AML-193 (cell line): ENCODE results near the gene LCN10.

ENCODE experiments used
- DNase-seq, 2 experiments: peaks; one replicate each; lab custom pipeline; 2025; lab: John Stamatoyannopoulos, UW

Gene LCN10

GRCh38 chr9:136754626-136755301, 12.0 kb upstream of the LCN10 start:
- no peak for DNase-seq

DNA sequence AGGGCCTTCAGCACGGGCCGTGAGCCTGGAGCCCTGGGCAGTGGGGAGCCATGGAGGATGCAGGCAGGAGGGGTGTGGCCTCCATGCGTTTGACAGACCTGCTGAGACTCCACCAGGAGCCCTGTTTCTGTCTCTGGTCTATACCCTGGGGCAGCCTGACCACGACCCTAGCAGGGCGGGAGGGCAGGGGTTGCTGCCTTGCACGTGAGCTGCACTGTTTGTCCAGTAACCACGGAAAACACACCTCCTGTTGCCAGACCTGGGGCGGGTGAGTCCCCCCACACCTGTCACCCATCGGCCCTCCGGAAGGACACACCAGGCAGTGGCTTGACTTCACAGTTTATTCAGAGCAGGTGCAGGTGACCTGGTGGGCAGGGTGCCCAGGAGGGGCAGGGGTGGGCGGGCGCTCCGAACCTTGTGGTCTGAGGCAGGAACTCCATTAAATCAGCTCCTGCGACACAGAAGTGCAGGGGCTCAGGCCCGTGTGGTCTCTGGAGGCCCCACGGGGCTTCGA, 11.4 kb upstream of the LCN10 start:
- DNase-seq: no peak

DNA sequence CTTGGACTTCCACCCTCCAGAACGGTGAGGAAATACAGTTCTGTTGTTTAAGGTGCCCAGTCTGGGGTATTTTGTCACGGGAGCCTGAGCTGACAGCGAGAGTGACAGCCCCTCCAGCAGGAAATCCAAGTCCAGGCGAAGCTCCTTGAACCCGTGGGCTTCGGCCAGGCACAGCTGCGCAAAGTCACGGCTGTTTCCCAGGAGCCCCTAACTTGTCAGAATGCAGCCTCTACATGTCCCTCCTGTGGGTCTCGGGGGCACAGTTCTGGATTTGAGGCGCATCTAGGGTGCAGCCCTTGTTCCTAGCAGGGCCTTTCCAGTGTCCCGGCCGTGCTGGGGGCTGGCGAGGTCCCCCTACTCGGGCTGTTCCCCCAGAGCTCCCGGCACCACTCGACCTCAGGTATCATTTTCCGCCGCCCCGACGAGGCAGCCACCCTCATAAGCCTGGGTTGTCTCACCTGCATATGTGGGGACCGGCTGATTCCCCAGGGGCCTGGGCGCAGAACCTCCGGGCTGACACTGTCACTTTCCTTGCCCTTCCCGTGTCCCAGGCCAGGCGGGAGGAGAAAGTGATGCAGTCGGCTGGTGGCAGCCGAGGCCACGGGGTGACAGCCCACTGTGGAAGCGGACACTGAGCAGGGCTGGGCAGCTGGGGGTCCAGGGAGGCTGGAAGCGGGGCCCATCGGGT, 10.8 kb upstream of the LCN10 start:
- no peak for DNase-seq

GRCh38 chr9:136751814-136752213, 9.1 kb upstream of the LCN10 start:
- no peak for DNase-seq

- DNase-seq: no peak
Measured at GRCh38 chr9:136751244-136751643, 8.5 kb upstream of the LCN10 start.

DNA sequence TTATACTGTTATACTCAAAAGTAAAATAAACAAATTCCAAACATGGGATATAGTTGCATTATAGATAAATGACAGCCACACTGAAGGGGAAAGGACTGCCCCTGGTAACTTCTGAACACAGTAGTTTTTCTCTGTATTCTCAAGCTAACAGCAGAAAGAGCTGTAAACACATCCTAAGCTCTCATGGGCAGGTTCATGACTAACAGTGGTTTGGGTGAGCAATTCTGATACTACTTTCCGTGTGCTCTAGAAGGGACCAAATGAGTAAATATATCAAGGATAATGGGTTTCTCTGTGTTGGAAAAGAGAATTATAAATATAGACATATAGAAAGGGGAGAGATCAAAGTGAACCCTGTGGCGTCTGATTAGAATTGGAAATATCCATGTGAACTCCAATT, 7.8 kb upstream of the LCN10 start:
- no peak for DNase-seq

DNA sequence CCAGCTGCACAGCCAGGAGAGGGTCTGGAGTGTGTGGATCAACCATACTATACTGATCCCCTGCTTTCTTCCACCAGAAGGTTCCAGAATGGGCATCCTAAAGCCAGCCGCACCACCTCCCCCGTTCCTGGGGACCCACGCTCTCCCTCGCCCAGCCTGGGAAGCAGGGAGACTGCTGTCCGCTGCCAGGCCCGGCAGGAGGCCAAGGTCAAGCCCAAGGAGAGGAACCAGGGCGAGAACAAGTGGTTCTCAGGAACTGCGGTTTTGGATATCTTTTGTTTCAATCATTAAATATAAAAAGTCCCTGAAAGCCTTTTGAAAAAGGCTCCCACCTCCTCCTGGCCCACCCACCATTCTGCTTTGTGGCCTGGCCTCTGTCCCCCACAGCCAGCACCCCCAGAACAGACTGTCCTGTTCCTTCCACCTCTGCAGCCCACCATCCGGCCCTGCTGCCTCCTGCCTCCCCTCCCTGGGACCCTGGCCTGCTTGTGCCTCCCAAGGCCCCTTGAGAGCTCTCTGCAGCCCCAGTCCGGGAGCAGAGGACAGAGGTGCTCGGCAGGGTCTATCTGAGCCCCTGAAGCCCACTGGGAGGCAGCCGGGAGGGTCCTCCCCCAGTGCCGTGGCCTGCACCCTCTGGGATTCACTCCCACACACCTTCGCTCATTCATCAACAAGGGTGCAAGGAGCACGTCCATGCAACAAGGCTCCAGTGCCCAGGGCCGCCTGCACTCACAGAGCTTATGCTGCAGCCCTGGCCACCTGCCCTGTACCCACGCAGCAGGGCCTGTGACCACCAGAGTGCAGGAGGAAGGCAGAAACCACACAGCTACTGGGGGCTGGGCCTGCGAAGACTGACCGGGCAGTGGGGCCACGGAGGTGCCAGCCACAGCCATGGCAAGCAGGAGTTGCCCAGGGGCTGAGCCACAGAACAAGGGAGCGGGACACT, 6.2 kb upstream of the LCN10 start:
- DNase-seq: no peak

DNA sequence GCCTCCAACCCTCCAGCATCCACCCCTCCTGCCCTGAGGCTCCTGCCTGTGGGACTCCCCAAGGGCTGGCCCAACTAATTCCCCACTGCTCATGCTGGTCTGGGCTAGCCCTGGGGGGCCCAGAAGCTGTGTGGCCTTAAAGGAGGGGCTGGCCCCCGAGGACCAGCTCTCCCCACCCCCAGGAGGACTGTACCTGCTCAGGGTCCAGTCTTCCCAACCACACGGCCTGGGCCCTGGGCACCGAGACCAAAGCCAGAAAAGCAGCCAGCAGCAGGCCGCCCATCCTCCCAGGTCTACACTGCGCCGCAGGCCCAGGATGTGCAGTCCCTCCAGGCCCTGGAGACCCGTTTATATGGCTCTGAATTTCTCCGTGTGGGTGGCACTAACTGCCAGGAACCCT, 5.5 kb upstream of the LCN10 start, which contains the start of gene LCN6:
TSS of gene LCN6 (minus strand) at position 325 of the 400 bp plus-strand sequence. CDS start at position 283, 42 bp downstream.
- DNase-seq: no peak

GRCh38 chr9:136747161-136748060, 4.7 kb upstream of the LCN10 start:
- DNase-seq: no peak

DNA sequence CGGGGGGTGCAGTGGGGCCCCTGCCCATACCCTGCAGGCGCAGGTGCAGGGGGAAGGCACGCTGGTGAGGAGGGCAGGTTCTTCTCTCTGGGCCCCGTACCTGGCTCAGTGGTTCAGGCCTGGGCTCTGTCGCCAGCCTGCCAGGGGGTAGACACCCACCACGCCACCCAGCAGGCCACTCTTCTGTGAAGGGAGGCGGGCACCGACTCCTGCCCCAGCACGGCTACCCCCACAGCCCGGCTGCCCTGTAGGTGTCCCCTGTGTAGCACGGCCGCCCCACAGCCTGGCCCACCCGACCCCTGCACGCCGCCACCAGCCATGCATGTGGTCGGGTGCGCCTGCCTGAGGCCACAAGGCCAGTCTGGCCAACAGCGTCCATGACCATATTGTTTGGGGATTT, 3.9 kb upstream of the LCN10 start:
- no peak for DNase-seq

DNA sequence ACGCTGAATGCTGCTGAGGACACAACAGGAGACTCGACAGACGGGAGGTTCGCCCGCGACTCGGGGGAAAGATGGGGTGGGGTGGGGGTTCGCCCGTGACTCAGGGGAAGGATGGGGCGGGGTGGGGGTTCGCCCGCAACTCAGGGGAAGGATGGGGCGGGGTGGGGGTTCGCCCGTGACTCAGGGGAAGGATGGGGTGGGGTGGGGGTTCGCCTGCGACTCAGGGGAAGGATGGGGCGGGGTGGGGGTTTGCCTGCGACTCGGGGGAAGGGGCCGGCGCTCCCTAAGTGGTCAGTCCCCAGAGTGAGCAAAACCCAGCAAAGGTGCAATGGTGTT, 3.4 kb upstream of the LCN10 start:
- DNase-seq: no peak

- DNase-seq: no peak
Measured at GRCh38 chr9:136745389-136746154, 2.8 kb upstream of the LCN10 start.

DNA sequence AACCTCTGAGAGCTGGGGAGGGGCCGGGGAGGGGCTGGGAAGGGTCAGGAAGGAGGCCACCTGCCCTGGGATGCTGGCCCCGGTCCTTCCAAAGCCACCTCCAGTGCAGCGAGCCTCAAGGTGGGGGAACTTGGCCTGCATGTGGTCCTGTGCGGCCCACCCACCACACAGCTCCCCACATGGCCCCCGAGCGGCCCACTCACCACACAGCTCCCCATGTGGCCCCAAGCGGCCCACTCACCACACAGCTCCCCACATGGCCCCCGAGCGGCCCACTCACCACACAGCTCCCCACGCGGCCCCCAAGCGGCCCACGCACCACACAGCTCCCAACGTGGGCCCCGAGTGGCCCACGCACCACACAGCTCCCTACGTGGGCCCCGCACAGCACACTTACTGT, 2.0 kb upstream of the LCN10 start:
- no peak for DNase-seq

DNA sequence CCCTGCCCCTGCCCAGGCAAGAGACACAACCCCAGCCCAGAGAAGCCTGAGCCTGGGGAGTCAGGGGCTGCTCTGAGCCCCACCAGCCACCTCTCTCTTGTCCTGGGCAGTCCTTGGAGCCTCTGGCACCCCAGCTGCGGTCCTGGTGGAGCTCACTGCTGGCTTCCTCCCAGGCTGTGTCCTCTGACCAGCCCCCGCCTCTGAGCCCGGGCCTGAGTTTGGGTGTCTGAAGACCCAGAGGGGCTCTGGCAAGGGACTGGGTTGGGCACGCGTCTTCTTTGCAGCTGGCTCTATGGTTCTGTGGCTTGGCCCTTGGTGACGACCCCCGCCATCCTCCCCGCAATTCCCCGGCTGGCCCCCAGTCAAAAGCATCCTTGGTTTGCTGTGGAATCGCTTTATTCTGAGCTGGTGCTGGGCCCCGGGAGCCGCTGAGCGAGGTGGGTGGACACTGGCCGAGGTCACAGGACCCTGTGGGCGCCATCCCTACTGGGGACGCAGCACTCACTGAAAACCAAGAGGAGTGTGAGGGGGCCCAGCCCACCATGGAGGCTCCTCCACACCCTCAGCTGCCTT, 985 bp upstream of the LCN10 start:
- DNase-seq: no peak

- DNase-seq: no peak
Measured at GRCh38 chr9:136741883-136742571, 713 bp downstream of the LCN10 start.

DNA sequence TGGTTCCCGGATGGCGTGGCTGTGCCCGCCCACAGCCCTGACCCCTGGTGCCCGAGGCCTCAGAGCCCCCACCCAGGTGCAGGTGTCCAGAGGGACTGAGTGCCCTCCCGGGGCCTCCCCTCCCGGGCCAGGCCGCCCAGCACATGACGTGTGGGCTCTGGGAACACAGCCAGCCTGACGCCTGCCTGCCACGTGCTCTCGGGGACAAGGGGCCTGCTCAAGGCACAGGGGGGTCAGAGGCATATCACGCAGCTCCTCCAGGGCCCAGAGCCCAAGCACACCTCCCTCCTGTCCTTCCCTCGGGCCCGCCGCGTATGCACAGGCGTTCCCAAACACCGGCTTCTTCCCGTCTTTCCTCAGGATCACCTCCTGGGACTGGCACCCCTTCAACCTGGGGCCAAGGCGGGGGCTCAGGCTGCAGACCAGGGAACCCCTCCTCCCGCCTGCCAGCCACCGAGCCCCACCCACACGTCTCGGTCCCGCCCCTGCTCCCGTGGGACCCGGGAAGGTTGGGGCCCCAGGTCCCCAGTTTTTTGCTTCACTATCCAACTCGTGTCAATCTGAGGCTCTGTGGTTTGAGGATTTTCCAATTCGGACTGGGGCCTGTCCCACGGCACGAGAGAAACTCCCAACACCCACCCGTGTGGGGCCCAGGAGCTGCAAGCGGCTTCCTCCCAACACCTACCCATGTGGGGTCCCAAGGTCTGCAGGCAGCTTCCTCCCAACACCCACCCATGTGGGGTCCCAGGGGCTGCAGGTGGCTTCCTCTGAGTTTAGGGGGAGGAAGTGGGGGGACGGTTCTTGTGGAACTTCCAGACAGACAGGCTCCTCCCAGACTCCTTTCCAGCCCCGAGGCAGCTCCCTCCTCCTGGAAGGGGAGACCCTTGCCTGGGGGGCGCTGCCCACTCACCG, 1.5 kb downstream of the LCN10 start:
- no peak for DNase-seq

GRCh38 chr9:136740491-136740890, 2.2 kb downstream of the LCN10 start:
- no peak for DNase-seq

DNA sequence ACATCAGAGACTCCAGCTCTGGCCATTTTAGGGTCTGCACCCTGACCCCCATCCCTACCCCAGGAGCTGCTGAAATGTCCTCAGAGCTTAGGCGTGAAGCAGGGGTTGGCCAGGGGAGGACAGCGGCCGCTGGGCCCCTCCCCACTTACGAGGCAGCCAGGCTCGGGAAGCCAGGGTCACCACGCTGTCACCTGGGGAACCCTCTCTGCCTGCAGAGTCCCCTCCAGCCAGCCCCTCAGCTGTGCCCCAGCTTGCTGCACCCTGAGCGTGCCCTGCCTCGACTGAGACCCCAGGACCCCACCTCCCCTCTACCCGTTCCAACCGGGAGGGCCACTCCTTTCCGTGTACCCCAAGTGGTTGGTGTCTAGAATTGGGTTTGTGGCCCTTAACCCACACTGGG, 2.7 kb downstream of the LCN10 start:
- DNase-seq: no peak

DNA sequence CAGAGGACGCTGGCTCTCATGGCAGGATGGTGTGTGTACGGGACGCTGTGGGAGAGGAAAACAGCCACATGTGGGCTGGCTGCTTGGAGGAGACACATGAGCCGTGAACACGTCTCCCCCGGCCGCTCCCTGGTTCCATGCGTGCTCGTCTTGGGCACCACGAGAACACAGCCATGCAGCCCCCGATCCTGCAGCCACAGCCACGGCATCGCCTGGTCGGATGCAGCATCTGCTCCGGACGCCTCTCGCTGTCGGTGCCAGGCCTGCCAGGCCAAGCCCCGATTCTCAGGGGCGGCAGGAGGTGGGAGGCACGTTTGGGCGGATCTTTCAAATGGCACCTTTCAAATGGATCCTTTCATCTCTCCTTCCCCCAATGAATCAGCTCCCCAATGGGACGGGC, 3.2 kb downstream of the LCN10 start:
- DNase-seq: no peak
